Forelimb muscle (tissue), 1 donor: Measurements from ENCODE around the gene MYH4. TPM values are rescaled to one million over a fixed set of nuclear protein-coding genes. Genes with fewer than 3 reads are reported as not detected.

ENCODE experiments used
- DNase-seq: peaks from one replicate; pipeline ENCODE4 v3.0.0-alpha.2; 2013; ENCODE audit warnings: low read depth
- polyA plus RNA-seq: library from polyadenylated mRNA; unstranded; fragments of 120-200 nt; gene quantifications from one replicate; pipeline ENCODE4 v1.2.1, GENCODE V29; 2013; ENCODE audit not compliant: insufficient read length

MYH4 gene
- polyA plus RNA-seq, result 0.27 TPM

GRCh38 chr17:10469459-10469858 is at the start of gene MYH4:
Gene MYH4 (minus strand): TSS chr17:10469559. CDS start chr17:10466745, 2,814 bp downstream.
- no peak for DNase-seq

- DNase-seq, result no peak
Observed at GRCh38 chr17:10518271-10519037, 49.1 kb upstream of the MYH4 start, which contains the start of gene MYH1. Gene MYH1 (minus strand): TSS chr17:10518542. CDS start chr17:10516642, 1,900 bp downstream.

- DNase-seq, result no peak
Observed at GRCh38 chr17:10516638-10517037, 47.3 kb upstream of the MYH4 start.

GRCh38 chr17:10516065-10516464 is 46.7 kb upstream of the MYH4 start:
- DNase-seq, result no peak

GRCh38 chr17:10513299-10514067 is 44.1 kb upstream of the MYH4 start:
- no peak for DNase-seq

- DNase-seq, result no peak
Observed at GRCh38 chr17:10512856-10513255, 43.5 kb upstream of the MYH4 start.

- no peak for DNase-seq
Observed at GRCh38 chr17:10499950-10500349, 30.6 kb upstream of the MYH4 start.

GRCh38 chr17:10492004-10492403 is 22.6 kb upstream of the MYH4 start:
- DNase-seq, result no peak

GRCh38 chr17:10482252-10482651 is 12.9 kb upstream of the MYH4 start:
- DNase-seq, result no peak

- DNase-seq, result no peak
Observed at GRCh38 chr17:10477701-10478100, 8.3 kb upstream of the MYH4 start.

GRCh38 chr17:10474536-10474935 is 5.2 kb upstream of the MYH4 start:
- no peak for DNase-seq

- DNase-seq, result no peak
Observed at GRCh38 chr17:10471858-10472257, 2.5 kb upstream of the MYH4 start.

GRCh38 chr17:10463402-10463801 is 6.0 kb downstream of the MYH4 start:
- DNase-seq, result no peak

GRCh38 chr17:10460062-10460461 is 9.3 kb downstream of the MYH4 start:
- DNase-seq, result no peak

GRCh38 chr17:10458701-10459100 is 10.7 kb downstream of the MYH4 start:
- no peak for DNase-seq

GRCh38 chr17:10457952-10458351 is 11.4 kb downstream of the MYH4 start:
- DNase-seq, result no peak

- no peak for DNase-seq
Observed at GRCh38 chr17:10447026-10447931, 22.1 kb downstream of the MYH4 start.

GRCh38 chr17:10439816-10440215 is 29.5 kb downstream of the MYH4 start:
- no peak for DNase-seq

GRCh38 chr17:10435096-10435495 is 34.3 kb downstream of the MYH4 start:
- no peak for DNase-seq

- DNase-seq, result no peak
Observed at GRCh38 chr17:10429421-10430045, 39.8 kb downstream of the MYH4 start.

- DNase-seq, result no peak
Observed at GRCh38 chr17:10428781-10429180, 40.6 kb downstream of the MYH4 start.
